ENCODE data around the gene CNRIP1.

Gene CNRIP1

DNA sequence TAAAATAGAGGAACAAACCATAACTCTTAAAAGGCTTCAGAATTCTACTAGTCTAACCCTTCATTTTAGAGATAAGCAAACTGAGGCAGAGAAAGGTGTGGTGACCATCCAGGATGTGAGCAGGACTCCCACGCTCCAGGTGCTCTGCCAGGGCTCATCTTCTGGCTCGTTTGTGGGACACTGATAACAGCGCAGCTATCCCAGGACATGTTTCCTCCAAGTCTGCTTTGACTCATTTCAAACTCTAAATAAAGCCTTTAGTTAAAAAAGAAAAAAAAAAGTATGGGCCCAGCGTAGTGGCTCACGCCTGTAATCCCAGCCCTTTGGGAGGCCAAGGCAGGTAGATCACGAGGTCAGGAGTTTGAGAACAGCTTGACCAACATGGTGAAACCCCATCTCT, 28.4 kb downstream of the CNRIP1 start:
- DNase-seq, result no peak

DNA sequence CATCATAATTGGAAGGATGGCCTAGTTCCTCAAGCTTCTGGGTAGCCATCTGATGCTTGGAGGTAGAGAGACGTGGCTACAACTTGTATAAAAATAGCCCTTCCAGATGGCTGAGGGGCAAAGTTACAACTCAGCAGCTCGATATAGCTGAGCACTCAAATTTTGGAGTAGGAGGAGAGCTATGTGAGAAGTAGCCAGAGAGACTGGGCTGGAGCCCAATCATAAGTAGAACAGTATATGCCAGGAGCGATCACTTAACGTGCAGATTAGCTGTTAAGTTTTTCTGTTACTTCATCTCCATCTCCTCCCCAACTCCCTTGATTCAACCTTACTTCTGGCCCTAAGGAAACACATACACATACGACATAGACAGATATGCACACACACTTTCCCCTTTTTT, 28.8 kb downstream of the CNRIP1 start:
- no peak for DNase-seq

DNA sequence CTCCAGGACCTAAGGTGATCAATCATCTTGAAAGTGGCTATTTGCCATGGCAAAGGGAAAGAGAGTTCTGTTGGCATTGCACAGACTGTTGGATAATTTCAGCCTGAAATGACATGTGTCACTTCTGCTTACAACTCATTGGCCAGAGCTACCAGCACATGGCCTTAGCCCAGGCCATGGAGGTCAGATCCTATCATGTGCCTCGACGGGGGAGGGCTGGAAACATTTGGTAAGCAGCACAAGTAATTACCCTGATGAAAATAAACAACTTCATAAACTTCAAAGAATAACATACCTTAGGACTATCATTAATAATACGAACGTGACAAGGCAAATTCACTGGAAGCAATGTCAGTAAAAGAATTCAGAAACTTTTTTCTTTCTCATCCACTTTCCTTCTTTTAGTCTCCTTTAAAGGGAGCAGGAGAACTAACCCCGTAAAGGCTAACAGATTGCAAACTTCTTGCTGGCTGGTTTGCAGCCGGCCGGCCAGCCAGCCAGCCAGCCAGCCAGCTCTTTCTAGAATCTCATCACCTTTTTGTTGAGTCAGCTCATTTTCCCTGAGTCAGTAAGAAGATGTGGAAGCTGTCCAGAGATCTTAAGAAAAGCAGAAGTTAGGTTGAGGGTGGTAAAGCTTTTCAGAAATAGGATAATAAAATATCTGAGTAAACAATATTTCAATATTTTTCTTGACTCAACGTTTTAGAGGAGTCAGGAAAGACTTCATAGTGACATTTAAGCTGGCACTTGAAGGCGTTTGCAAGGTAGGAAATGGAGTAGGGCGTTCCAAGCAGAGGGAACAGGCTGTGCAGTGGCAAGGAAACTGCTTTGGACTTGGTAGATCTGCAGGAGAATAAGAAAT, 31.9 kb downstream of the CNRIP1 start:
- DNase-seq, result no peak

DNA sequence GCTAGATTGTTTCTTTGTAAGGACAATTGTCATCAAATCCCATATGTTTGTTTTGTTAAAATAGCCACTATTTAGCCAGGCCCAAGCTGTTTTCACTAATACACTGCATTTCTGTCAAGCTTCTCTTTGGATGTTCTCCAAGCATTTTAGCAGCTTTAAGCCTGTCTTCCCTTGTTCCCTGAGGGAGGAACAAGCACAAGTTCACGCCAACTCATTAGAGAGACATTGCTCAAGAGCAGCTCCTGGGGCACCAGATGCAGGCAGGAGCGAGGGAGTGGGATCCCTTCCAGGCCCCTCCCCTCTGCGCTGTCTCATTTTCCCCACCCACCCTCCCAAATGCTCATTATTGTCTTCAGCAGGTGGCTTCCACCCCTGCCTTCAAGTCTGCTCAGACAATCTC, 34.9 kb downstream of the CNRIP1 start:
- DNase-seq, result no peak

DNA sequence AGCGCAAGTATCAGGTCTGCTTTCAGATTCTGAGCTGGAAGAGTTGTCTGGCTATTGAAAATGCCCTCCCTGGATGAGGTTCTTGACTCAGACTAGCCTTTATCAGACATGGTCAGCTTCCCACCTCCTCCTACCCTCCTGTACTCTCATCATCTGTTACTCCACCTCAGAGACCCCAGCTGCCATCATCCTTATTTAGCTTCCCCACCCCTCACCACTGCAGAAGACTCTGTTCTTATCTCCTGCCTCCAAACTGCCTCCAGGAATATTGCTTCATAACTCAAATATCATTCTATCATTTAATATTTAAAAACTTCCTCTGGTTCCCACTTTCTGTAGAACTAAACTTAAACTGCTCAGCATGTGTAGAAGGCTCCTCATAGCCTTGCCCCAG, 36.3 kb downstream of the CNRIP1 start:
- no peak for DNase-seq

DNA sequence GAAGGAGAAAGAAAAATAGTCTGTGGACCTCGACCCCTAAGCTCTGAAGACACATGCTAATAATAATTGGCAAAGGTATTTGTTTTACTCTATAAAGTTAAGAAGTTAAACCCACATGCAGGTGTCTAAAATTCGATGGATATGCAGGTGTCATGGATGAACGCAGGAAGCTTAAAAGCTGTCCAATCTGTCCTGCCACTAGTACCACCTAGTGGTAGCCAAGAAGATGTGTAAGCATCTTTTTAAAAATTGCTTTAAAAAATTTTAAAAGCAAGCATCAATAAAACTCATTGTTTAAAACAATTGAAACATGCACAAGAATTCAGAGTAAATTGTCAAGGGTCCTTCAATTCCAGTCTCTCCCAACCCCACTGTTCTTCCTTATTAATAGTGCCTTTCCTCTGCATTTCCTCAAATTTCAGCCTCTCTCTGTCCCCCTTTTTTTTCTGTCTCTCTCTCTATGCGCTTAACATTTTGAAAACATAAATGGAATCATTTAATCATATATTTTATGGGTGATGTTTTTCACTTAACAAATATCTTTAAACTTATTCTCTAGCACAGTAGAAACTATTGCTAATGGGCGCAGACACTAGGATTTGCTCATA, 36.8 kb downstream of the CNRIP1 start:
- peak; percentile 26 to 62 for DNase-seq

DNA sequence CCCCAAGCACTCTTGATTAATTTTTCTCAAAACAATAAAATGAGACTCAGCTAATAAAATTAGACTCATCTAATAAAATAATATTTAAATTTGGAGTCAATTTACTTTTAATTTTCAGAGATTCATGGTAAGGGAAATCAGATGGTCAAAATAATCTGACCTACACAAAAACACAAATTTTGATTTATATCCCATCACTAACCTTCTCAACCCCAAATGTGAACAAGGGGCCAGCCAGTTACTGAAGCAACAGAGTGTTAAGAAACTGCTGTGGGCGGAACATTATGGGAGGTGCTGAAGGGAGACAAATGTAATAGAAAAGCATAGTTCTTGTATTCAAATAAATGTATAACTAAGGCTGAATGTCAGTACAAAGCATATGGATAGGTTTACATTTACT, 39.0 kb downstream of the CNRIP1 start:
- no peak for DNase-seq

DNA sequence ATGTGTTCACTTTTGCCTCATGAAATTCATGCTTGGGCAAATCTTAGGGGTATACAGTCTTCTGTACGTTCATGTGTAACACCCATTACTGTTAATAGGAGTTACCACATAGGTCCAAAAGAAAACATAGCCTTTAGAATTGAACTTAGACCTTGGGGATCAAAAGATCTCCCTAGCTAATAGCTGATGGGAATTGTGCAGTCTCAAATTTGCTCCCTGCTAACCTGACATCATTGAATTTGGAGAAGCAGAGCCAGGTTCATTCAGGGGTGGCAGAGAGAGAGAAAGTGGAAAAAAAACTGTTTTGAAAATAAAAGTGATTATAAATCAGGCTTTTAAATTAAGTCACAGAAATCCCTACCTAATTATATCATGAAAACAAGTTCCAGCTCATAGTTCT, 39.4 kb downstream of the CNRIP1 start:
- no peak for DNase-seq

DNA sequence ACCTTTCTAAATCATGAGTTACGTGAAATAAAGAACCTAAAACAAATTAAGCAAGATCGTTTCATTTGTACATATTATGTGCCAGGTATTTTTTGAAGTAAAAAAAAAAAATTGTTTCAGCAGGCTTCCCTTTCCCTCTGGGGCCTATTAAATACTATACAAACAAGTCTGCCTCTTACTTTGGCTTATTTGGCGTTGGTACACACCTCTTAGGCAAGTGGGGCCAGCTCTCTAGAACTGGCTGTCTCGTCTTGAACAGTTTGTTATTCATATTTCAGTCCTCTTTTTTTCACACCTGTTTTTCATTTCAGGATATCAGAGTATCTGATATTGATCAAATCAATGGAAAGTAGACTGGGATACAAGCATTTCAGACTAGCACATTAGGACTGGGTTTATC, 40.1 kb downstream of the CNRIP1 start:
- DNase-seq, result no peak

DNA sequence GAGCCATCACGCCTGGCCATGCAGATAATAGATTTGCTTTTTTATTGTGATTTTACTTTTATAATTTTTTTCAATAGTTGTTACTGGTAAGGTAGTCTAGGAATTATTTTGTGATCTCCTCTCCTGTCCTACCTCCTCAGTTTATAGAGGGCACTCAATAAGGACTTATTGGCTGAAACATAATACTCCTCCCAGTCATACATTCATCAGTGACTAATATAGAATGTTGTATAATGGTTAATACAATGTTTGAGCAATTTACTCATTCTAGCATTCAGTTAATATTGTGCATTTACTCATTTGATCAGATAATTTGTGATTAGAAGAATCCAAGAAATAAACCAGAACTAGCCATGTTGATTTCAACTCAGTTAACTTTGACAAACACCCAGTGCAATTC, 41.6 kb downstream of the CNRIP1 start:
- no peak for DNase-seq

DNA sequence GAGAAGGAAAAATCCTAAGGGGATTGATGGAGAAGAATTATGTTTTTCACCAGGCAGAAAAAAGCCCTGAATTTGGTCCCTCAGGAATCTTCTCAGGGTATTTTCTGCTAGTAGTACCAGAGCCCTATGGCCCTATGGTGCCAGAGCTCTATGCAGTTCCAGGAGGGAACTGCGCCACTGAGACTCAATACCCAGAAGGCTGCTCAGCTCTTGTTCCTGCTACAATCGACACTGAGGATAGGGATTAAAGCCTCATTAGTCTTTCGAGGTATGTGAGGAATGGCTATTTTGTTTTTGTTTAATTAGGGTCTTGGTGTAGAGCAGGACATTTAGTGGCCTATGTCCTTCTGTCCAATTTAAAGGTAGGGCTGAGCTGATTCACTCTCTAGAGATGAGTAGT, 45.7 kb downstream of the CNRIP1 start:
- DNase-seq, result no peak

DNA sequence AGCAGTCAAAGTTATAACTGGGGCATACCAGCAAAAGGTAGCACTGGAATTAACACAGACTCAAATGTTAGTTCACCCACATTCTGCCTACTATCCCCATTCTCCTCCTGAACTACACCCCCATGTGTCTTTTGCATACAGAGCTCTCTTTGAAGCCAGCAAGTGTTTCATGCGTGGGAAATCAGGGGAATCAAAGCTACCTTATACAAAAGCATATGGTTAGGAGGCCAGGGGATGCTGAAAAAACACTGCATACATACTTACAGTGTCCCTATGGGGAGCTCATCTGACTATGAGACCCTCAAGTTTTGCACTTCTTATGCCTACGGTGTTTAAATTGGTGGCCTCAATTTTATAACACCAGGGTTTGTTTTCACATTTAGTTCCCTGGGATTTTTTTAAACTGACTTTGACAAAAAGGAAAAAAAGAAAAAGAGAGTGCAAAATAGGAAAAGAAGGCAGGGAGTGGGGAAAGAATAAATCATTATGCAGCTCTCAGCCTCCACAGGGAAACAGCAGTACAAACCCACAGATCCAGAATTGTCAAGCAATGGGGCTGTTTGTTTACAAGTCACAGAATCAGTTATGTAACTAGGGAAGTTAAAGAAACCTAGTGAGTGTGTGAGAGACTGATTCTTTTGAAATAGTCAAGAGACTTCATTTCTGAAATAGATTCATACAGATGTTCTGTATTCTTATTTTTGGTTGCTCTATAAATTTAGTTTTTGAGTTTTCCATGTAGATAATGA, 47.3 kb downstream of the CNRIP1 start:
- no peak for DNase-seq

DNA sequence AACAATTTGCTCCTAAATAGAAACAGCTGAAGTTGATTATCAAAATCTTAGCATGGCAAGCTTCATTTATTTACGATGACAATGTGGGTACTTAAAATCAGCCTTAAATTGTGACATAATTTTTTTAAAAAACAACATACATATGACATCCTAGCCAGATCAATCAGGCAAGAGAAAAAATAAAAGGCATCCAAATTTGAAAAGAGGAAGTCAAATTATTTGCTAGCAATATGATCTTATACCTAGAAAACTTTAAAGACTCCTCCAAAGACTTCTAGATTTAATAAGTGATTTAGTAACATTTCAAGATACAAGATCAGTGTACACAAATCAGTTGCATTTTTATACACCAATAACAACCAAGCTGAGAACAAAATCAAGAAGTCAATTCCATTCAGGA, 53.1 kb downstream of the CNRIP1 start:
- no peak for DNase-seq

DNA sequence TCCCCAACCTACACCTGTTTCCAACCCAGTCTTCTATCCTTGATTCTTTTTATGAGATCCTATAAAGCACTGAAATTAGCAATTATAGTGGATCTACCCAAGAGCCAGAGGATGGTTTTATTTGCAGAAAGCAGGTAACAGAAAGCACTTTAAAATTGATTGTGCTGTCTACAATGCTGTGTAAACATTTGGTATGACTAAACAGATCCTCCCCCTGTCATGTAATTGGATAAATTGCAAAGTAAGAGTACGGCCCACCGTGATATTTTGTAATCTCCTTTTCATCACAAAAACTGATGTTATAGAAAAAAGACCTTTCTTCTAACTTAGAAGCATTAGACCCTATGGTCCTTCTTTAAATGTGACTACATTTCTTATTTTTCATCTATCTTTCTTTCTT, 56.1 kb downstream of the CNRIP1 start:
- no peak for DNase-seq

DNA sequence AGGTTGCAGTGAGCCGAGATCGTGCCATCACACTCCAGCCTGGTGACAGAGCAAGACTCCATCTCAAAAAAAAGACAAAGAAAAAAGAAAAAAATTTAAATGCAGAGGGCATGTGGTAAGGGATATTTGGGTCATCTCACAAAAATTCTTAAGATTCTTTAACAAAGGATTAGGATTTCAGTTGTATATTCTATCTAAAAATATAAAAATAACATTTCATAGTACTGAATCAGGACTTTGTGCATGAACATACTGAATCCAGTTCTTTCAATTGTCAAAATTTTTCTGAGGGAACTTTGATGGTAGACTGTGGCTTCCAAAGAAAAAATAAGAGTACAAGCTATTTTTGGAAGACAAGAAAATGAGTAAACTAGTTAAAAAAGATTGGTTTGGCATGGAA, 60.9 kb downstream of the CNRIP1 start:
- no peak for DNase-seq

DNA sequence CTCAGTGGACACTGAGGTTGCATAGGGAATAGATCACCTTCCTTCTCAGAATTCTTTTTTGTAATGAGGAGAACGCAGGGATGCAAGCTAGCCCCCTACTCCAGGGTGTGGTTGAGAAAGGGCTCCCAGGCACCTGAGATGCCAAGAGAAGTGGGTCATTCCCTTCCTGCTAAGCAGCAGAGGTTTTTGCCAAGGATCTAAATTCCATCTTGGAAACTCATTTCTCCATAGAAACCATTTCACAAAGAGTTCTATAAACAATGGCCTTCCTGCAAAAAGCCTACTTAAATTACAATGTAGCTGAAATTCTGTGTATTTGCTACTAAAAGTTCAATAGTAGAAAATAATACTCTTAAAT, 63.7 kb downstream of the CNRIP1 start:
- DNase-seq, result no peak

DNA sequence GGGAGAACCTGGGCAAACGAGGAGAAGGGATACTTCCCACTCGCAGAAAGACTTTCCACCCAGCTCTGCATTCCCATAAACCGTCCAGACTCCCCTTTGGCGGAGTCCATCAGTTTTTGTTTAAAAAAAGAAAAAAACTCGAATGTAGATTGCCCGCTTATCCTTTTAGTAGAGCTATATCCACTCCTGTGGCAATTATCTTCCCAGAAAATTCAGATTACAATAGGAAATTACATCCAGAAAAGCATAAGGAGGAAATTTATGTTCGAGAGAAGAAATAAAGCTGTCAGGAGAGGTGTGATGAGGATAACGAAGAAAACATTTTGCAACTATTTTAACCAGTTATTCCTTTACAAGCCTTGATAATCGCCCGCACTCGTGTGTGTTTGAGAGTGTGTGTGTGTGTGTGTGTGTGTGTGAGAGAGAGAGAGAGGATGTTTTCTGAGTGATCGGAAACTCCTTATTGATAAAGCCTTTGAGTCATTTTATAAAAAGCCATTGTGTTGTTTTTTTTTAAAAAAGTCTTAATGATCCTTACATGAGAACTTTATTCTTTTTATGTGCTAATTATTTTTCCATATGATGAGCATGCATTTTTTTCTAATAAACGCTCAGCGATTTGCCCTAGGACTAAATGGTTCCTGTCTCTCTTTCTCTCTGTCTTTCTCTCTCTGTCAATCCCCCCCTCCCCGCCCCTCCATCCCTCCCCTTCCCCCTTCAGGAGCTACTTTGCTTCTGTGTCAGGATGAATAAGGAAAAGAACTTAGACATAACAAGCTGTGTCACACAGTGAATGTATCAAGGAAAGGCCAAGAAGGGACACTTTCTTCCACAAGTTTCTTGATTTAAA, 66.3 kb downstream of the CNRIP1 start:
- DNase-seq, result peak in 1 of 2 donors; percentile 59

DNA sequence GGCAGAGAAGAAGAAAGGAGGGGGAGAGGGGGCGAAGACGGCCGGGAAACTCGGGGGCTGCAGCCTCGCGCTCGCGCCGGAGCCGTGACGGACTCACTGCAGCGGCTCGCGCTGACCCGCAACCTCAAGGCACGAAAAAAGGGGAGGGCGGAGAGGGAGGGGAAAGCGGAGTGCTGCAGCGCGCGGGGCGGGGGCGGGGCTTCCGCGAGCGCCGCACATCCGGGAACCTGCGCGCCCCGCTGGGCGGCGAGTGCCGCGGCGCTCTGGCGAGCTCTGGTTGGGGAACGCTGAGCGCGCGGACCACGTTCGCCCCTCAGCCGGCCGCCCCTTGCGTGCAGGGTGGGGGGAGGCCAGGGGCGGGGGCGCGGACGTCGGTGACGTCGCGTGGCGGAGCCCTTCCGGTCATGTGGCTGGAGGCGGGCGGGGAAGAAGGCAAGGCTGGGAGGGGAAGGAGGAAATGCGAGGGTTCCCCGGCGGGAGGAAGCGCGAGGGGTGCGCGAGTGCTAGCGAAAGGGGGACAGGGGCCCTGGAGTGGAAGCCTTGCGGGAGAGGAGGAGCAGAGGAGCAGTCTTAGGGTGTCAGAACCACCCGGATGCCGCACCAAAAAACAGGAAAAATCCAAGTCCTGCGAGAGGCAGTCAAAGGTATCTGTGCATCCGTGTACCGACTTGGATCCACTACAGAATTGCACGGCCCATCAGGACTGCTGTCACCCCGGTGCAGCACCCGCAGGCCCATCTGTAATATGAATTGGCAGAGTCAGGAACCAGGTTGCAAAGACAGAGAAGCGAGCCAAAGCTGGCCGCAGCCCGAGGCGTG, 67.1 kb downstream of the CNRIP1 start, which contains the start of gene PPP3R1:
TSS of gene PPP3R1 (minus strand) at position 133 of the 819 bp plus-strand sequence. CDS start 405 bp downstream, outside the sequence.
- DNase-seq, result peak; percentile 95 to 96

DNA sequence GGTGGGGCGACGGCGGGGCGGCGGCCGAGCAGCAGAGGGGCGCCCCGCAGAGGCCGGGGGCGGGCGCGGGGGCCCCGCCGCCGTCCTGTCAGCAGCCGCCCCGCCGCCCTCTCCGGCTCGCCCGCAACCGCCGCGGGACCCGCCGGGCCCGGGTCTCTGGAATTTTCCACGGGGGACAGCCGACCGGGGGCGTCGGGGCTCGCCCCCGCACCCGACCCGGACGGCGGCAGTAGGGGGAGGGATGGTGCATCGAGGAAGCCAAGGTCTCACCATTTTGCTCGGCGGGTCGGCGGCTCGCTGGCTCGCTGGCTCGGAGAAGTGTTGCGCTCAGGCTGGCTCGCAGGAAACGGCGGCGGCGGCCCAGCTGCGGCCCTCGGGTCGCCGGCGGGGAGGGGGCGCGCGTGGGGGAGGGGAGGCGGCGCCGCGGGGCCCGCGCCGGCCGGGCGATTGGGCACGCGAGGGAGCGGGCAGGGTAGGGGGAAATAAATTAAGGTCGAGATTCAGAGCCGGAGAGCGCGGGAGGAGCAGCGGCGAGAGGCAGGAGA, 67.8 kb downstream of the CNRIP1 start:
- peak in 1 of 2 donors; percentile 48 for DNase-seq

DNA sequence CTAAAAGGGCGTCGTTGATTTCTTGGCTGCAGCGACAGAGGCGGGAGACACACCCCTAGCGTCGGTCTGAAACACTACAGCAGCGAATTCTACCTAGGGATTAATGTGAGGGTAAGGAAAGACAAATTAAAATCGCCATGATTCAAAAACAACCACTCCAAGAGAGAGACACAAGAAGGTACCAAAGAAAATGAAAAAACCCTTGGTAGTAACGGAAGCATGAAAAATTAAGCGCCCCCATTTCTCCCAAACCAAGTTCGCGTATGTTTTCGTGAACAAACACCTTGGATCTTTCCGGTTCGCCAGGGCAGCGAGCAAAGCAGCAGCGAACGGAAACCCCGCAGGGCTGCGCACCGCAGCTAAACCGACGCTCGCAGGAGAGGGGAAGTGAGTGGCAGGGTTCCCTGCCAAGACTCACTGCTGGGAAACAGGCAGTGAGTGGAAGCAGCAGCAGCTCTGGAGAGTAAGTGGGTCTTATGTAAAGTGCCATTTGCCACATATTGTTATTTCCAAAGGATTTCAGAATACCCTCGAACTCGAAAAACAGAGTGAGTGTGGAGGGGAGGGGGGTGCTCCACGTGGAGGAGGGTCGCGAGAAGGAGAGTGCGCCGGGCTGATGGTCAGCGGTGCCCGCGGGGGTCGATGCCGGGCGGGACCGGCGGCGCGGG, 68.4 kb downstream of the CNRIP1 start:
- peak; percentile 87 to 91 for DNase-seq

DNA sequence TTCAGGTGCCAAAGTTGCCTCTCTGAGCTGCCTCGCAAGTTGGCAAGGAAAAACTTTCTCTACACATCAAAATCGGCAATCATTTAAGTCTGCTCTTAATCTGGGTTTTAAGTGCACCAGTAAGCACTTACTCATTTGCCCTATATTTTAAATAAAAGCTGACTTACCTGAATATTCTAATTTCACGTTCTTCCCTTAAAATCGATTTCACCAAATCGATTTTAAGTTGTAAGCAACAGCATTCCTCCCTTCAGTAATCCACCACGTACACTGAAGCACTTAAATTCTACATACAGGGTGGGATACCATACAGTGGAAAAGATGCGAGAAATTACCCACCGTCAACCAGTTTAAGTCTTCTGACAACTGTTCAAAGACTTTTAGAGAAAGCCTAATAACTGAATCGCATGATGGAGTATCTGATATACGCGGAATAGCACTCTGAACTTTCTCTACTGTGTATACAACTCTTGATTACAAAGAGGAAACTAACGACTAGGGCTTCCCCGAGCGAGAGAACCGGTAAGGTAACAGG, 69.0 kb downstream of the CNRIP1 start:
- DNase-seq, result peak in 1 of 2 donors; percentile 17

Measured in CD4-positive, alpha-beta T cell treated with Interferon alpha-2 for 1 hour (primary cell).